Measurements from ENCODE around the gene SDR39U1.
A peak's percentile ranks its signal among the peaks of the same experiment; 100 is the strongest.

Gene SDR39U1

DNA sequence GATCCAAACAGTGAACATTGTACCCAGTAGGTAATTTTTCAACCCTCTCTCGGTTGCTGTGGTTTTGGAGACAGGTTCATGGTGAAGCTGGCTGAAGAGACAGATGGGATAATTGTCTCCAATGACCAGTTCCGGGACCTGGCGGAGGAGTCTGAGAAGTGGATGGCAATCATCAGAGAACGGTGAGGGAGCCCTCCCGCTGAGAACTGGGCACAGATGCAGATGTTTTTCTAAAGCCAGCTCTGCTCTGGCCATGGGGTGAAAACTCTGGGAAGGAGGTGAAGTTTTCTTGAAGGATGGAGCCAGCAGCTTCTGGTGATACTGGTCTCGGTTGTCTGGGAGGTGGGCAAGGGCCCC is 6.6 kb downstream of the SDR39U1 start:
- Histone ChIP-seq H3K79me2 (ENCODE audit: control insufficient read depth, low read length) (peaks cover 30% of the 10 kb centered on the region), H4K20me1 (ENCODE audit: control insufficient read depth, insufficient read depth, low read depth, low read length) (peaks cover 6% of the 10 kb centered on the region; the same call in 1 of the 2 replicates), H3F3A (ENCODE audit: control insufficient read depth, insufficient read depth) (peaks cover 3% of the 10 kb centered on the region; the same call in 1 of the 2 replicates), H3K4me2 (ENCODE audit: low read length) (peak overlapping the region; percentile 70), H3K27ac (ENCODE audit: low read depth, low read length) (peak overlapping the region; percentile 72), H3K4me1 (ENCODE audit: control insufficient read depth, low read length) (peaks cover 43% of the 10 kb centered on the region), H3K4me3 (ENCODE audit: low read length) (0 out of 2 replicates have a peak overlapping the region, but pooled peaks have one; percentile 53), H3K9me3 (ENCODE audit: control insufficient read depth, insufficient read depth, low read length) (no peaks in the 10 kb centered on the region), H3K36me3 (ENCODE audit: control insufficient read depth, low read length) (peaks cover 84% of the 10 kb centered on the region), H3K27me3 (ENCODE audit: control insufficient read depth, low read length) (no peaks in the 10 kb centered on the region), H3K9me2 (replicated peaks; ENCODE audit: control insufficient read depth, low read length) (no peaks in the 10 kb centered on the region)
- TF ChIP-seq EZH2phosphoT487 (IDR thresholded peaks at IDR 0.05; ENCODE audit: borderline replicate concordance, low read length) = no peak
- TF ChIP-seq, protein P1, sequence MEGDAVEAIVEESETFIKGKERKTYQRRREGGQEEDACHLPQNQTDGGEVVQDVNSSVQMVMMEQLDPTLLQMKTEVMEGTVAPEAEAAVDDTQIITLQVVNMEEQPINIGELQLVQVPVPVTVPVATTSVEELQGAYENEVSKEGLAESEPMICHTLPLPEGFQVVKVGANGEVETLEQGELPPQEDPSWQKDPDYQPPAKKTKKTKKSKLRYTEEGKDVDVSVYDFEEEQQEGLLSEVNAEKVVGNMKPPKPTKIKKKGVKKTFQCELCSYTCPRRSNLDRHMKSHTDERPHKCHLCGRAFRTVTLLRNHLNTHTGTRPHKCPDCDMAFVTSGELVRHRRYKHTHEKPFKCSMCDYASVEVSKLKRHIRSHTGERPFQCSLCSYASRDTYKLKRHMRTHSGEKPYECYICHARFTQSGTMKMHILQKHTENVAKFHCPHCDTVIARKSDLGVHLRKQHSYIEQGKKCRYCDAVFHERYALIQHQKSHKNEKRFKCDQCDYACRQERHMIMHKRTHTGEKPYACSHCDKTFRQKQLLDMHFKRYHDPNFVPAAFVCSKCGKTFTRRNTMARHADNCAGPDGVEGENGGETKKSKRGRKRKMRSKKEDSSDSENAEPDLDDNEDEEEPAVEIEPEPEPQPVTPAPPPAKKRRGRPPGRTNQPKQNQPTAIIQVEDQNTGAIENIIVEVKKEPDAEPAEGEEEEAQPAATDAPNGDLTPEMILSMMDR (IDR thresholded peaks at IDR 0.05; ENCODE audit: low read depth, low read length, poor library complexity, severe bottlenecking) = no peak

DNA sequence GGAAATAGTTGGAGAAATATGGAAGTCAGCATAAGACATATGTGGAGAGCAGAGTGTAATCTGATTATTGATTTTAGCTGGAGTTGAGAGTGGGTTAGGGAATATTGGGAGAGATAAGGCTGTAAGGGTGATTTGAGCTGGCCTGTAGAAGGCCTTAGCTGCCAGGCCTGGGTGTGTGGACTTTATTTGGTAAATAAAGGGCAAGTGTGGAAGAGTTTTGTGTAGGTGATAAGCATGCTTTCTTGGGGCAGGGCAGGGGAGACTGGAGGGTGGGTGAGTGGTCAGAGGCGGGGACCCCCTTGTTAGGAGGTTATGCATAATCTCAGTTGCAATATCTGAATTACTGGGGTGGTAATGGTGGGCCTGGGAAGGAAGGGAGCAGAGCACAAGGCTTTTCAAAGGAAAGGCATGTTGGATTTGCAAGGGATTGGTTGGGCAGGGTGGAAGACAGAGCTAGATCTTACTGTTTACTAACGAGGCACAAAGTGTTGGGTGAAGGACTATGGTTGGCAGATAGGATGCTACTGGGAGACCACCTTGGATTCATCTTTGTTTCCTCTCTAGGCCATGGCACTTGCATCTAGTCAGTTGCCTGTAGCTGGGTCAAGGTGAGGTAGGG is 7.3 kb downstream of the SDR39U1 start:
- Histone ChIP-seq H3K4me1 (ENCODE audit: control insufficient read depth, low read length) (peaks cover 43% of the 10 kb centered on the region), H3K36me3 (ENCODE audit: control insufficient read depth, low read length) (peaks cover 78% of the 10 kb centered on the region)

DNA sequence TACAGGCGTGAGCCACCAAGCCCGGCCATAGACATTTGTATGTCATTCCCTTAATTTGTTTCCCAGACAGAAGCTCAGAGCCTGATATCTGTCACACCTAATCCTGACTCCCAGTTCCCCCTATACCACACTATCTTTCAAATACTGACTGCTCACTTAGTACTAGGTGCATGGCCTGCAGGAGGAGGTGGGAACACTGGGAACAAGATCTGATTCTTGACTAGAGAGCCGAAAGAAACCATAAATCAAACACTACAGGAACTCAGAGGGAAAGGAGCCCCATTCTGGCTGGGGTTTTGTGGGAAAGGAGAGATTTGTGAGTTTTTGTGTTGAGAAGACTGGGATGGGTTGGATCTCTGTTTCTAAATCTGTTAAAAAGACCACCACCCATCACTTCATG is 7.9 kb downstream of the SDR39U1 start:
- no peak overlapping the region for H3K4me2 ChIP-seq (ENCODE audit: low read length)
- TF ChIP-seq, protein P1 (IDR thresholded peaks at IDR 0.05; ENCODE audit: low read depth, low read length, poor library complexity, severe bottlenecking) = no peak
- no peak for TF ChIP-seq EZH2phosphoT487 (IDR thresholded peaks at IDR 0.05; ENCODE audit: borderline replicate concordance, low read length)
- H3K9me2 ChIP-seq (replicated peaks; ENCODE audit: control insufficient read depth, low read length) = no peaks in the 10 kb centered on the region
- H3K4me3 ChIP-seq (ENCODE audit: low read length) = no peak overlapping the region
- H3F3A ChIP-seq (ENCODE audit: control insufficient read depth, insufficient read depth) = peaks cover 3% of the 10 kb centered on the region; the same call in 1 of the 2 replicates
- H3K27me3 ChIP-seq (ENCODE audit: control insufficient read depth, low read length) = no peaks in the 10 kb centered on the region
- peaks cover 43% of the 10 kb centered on the region for H3K4me1 ChIP-seq (ENCODE audit: control insufficient read depth, low read length)
- peaks cover 29% of the 10 kb centered on the region for H3K79me2 ChIP-seq (ENCODE audit: control insufficient read depth, low read length)
- H3K9me3 ChIP-seq (ENCODE audit: control insufficient read depth, insufficient read depth, low read length) = no peaks in the 10 kb centered on the region
- H3K27ac ChIP-seq (ENCODE audit: low read depth, low read length) = no peak overlapping the region
- H3K36me3 ChIP-seq (ENCODE audit: control insufficient read depth, low read length) = peaks cover 72% of the 10 kb centered on the region
- H4K20me1 ChIP-seq (ENCODE audit: control insufficient read depth, insufficient read depth, low read depth, low read length) = peaks cover 6% of the 10 kb centered on the region; the same call in 1 of the 2 replicates

More for the DNA sequence above, 7.3 kb downstream of the SDR39U1 start:
- Histone ChIP-seq H3K4me2 (ENCODE audit: low read length) (no peak overlapping the region), H3K9me2 (replicated peaks; ENCODE audit: control insufficient read depth, low read length) (no peaks in the 10 kb centered on the region), H3K27me3 (ENCODE audit: control insufficient read depth, low read length) (no peaks in the 10 kb centered on the region), H3K4me3 (ENCODE audit: low read length) (no peak overlapping the region), H3K9me3 (ENCODE audit: control insufficient read depth, insufficient read depth, low read length) (no peaks in the 10 kb centered on the region), H4K20me1 (ENCODE audit: control insufficient read depth, insufficient read depth, low read depth, low read length) (peaks cover 6% of the 10 kb centered on the region; the same call in 1 of the 2 replicates), H3K27ac (ENCODE audit: low read depth, low read length) (no peak overlapping the region), H3F3A (ENCODE audit: control insufficient read depth, insufficient read depth) (peaks cover 3% of the 10 kb centered on the region; the same call in 1 of the 2 replicates), H3K79me2 (ENCODE audit: control insufficient read depth, low read length) (peaks cover 30% of the 10 kb centered on the region)
- TF ChIP-seq, protein P1 (IDR thresholded peaks at IDR 0.05; ENCODE audit: low read depth, low read length, poor library complexity, severe bottlenecking) = no peak
- TF ChIP-seq EZH2phosphoT487 (IDR thresholded peaks at IDR 0.05; ENCODE audit: borderline replicate concordance, low read length) = no peak
